Posterior vena cava (tissue), 2 donors: ENCODE measurements around the gene PRXL2A. TPM values are rescaled to one million over a fixed set of nuclear protein-coding genes. Genes with fewer than 3 reads are reported as not detected.
"Not testable (repeated sequence)": the region's sequence is repeated elsewhere in the genome, so short reads cannot be mapped to it uniquely, and the experiment has no call there.

ENCODE experiments used
- DNase-seq: peaks from one replicate; pipeline ENCODE4 v3.0.0-alpha.2; 2020; ENCODE audit warnings: low spot score
- intact Hi-C, 2 donors: fragments of 100-400 bp; cut with DNase I; formaldehyde crosslinking; loops; one replicate each; pipeline versions ENCODE4 v1.14.1 to v1.14.2; 2022 to 2023
- total RNA-seq, 2 donors: library from RNA; stranded (reverse); fragmentation: NEBNext Ultra II Directional; extraction: Animal tissue kit (Norgen Biotek cat#: 25700); gene quantifications; one replicate each; pipeline ENCODE4 v1.2.1, GENCODE V29; 2021
- donor health status: DM: yes; HTN: yes; CAD: no.
- donor health status: DM: yes; HTN: yes; CAD: no.

Gene PRXL2A
- total RNA-seq, 2 donors from 2014 or later = 22.1 to 23.2 TPM

DNA sequence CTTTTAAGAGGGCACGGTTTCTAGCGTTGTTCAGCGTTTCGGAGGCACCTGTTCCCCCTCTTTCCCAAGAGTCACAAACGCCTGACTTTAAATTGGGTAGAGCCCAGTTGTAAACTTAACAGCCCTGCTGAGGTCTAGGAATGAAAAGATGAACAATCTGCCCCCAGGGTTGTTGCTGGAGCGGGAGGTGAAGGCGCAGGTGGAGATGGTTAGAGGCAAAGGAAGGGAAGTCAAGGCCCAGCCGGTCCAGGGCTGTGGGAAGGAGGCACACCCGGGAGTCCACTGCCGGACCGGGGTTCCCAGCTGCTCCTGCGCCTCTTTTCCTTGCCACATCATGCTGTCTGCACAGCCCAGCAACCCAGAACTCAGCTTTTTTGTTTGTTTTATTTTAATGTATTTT lies 770 bp downstream of the PRXL2A start:
- intact Hi-C loops = no loop called here
- DNase-seq = no peak

DNA sequence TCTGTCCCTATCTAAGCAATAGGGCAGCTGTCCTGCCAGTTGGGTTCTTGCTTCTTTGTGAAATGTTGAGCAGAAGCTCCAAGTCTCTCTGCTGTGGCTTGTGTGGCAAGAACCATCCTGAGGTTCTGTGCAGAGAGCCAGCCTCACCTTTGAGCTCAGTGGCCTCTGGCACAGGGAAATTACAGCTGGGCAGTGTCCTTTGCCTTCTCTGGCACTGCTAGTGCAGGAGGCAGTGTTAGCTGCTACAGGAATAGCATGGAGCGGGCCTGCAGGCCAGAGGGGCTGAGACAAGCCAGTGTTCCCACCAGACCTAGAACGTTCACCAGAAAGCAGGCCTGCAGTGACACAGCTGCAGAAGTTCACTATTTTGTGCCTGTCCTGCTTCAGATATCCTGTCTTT lies 1.8 kb downstream of the PRXL2A start:
- no peak for DNase-seq
- intact Hi-C loops = no loop called here

DNA sequence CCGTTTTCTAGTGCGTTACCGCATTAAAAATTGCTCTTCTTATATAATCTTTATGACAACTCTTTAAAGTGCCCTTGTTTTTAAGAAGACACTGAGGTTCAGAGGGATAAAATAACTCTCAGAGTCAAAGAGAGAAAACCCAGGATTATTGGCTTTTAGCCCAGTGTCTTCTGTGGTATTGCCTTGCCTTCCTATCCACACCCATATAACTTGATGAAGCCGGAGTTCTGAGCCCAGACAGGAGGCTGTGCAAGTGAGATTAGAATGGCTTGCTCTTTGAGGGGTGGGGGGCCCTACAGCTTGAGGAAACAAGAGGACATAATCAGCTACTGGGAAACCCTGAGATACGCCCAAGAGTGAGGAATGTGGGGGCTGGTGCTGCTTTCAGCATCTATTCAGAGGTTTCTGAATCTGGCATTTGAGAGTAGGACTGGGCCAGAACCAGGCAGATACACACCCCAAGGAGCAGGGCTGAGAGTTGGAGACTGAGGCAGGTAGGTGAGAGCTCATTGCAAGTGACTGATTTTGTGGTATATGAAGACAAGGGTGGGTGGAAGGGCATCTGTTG lies 2.3 kb downstream of the PRXL2A start:
- intact Hi-C loops = no loop called here
- no peak for DNase-seq

DNA sequence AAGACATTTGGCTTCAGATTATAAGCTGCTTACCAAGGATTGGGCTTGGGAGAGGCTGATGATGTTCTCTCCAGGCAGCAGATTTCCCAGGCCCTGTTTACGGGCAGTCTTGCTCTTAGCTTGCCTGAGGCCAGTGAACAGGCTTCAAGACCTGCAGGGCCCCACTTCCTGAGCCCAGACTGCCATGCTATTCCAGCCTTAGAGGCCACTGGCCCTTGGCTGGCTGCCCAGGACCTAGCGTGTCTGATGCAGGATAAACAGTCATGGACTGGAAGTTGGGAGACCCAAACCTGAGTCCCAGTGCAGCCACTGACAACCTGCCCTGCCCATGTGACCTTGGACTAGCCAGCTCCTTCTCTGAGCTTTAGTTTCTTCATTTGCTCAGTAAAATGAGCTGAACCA lies 2.9 kb downstream of the PRXL2A start:
- no peak for DNase-seq
- intact Hi-C loops = no loop called here

GRCh38 chr10:80411681-80412220 lies 3.4 kb downstream of the PRXL2A start:
- DNase-seq = no peak
- intact Hi-C loops = no loop called here

- no peak for DNase-seq
- intact Hi-C loops = no loop called here
Observed at GRCh38 chr10:80412486-80412885, 4.1 kb downstream of the PRXL2A start.

DNA sequence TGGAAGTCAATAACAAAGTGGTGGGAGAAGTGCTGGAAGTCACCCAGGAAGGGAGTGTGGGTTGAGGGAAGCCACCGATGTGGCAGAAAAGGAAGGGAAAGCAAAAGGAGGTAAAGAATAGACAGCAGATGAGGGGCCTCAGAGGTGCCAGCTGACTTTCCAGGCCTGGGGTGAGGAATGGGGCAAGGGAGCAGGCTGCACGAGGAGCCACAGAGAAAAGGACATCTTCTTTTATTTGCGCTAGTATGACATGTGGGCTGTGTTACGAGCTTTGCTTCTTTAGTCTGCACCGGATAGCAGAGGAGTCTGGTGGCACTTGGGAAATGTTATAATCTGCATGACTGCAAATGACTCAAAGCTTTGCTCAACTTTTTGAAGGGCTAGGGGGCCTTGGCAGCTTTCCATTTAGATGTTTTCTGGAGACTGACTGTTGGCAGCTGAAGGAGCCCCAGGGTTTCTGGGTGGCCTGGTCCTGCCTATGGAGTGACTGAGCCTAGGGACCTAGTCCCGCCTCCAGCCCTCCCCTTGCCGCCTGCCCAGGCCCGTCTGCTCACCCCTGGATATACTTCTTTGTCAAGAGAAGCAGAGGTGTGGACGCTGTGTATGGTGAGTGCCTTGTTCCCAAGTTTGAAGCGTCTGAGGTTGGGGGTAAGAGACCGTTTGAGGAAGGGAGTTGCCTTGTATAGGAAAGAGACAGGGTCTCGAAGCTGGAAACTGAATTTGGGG lies 5.1 kb downstream of the PRXL2A start:
- intact Hi-C loops = no loop called here
- DNase-seq = no peak

DNA sequence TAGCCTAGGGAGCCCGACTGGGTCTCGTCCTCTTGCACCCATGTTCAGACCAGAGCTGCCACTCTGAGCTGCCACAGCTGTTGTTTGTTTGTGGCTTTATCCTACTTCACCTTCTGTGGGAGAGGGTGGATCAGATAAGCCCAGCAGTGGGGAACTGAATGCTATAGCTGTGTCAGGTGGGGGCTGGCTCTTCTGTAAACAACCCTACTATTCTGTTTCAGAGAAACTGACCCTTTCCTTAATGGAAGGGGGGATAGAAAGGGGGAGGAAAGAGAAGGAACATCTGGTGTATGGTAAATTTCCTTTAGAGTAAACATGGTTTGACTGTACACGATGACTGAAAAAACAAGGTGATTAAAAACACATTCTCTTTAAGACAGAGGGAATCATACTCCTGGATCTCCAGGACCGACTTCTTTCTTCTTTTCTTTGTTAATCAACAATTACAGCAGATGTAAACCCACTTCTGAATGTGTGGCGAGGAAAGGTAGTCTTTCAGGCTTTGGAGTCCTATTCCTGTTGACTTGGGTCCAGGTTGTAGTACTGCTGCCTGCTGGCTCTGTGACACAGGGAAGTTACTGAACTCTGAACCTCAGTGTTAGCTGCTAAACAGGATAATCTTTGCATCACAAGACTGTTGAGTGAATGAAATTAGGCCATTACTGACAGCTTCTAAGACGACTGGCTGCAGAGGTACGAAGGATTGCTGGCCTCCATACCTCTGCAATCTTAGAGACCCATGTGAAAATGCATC lies 6.0 kb downstream of the PRXL2A start:
- intact Hi-C loops = no loop called here
- no peak for DNase-seq

- DNase-seq = no peak
- intact Hi-C loops = no loop called here
Observed at GRCh38 chr10:80415734-80416478, 7.6 kb downstream of the PRXL2A start.

DNA sequence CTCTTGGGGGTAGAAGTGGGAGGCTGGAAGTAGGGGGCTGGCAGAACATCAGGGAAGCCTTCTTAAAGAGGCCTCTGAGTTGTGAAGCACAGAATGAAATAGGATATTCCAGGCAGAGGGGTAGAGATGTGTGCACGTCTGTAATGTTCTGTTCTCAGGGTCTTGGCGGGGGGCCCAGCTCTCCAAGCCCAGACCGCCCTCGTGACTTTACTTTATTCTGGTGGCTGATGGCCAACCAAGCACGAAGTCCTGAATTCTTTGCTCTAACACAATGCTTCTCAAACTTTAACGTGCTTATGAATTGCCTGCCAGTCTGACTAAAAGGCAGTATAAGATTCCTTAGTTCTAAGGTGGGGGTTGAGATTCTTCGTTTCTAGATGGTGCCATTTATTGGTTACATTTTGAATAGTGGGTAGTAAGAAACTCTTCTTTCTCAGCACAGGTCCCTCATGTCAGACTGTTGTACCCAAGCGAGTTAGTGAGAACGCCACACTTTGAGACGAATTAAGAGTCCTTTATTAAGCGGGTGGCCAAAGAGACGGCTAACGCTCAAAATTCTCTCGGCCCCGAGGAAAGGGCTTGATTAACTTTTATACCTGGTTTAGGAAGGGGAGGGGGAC lies 8.2 kb downstream of the PRXL2A start:
- DNase-seq = no peak
- intact Hi-C loops = no loop called here

GRCh38 chr10:80417256-80417655 lies 8.9 kb downstream of the PRXL2A start:
- DNase-seq, intact Hi-C loops: not testable (repeated sequence)

- DNase-seq = no peak
- intact Hi-C loops = loop anchor here in 1 of 2 donors (10.0 kb wide), 1 partner anchor 726 kb away; no protein-coding TSS in a partner anchor
Observed at GRCh38 chr10:80421050-80421706, 12.8 kb downstream of the PRXL2A start.

DNA sequence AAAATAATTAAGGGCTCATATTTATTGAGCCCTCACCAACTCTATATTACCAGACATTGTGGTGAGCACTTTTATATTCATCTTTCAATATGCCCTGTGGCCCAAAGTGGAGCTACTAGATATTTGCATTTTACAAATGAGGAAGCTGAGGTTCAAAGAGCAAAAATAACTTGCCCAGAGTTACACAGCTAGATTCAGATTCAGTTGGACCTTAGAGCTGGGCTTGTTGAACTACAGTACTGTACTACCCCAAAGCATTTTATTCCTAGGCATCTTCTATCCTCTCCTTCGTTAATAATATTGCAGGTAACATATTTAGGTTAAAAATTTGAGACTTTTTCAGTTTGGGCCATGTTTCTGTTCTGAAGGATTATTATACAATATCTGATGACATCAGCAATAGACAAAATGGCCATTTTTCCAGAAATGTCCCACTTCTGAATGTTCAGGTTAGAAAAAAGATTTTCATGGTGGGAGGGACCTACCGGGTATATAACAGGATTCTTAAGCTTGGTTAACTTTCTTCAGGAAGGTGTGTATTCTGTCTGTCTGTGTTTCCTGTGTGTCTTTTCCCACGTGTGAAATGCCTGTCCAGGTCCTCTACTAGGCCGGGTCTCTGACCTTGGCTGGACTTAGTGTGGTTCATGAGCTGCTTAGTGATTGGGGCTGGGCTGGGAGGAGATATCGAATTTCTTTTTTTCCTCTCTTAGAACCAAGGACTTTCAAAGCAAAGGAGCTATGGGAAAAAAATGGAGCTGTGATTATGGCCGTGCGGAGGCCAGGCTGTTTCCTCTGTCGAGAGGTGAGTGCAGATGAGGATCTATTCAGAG lies 13.6 kb downstream of the PRXL2A start:
- DNase-seq = no peak
- intact Hi-C loops = loop anchor here in 1 of 2 donors (10.0 kb wide), 1 partner anchor 727 kb away; no protein-coding TSS in a partner anchor

- intact Hi-C loops = loop anchor here in 1 of 2 donors (10.0 kb wide), 1 partner anchor 731 kb away; no protein-coding TSS in a partner anchor
- DNase-seq = no peak
Observed at GRCh38 chr10:80425901-80426300, 17.6 kb downstream of the PRXL2A start.

- DNase-seq = no peak
- intact Hi-C loops = loop anchor here in 1 of 2 donors (10.0 kb wide), 1 partner anchor 733 kb away; no protein-coding TSS in a partner anchor
Observed at GRCh38 chr10:80427541-80427940, 19.2 kb downstream of the PRXL2A start.

DNA sequence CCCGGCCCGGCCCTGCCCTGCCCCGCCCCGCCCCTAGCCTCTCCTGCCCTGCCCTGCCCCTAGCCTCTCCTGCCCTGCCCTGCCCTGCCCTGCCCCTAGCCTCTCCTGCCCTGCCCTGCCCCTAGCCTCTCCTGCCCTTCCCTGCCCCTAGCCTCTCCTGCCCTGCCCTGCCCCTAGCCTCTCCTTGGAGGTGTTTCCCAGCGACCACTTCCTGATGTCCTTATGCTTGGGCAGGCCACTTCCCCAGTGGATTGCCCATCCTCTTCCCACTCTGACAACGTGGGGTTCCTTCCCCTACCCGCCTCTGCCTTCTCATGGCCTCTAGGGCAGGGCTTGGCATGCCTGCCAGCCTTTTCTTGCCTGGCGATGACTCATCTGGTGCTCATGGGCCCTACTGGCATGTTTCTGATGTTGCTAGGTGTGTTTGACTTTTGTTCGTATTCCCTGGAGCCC lies 21.2 kb downstream of the PRXL2A start:
- no peak for DNase-seq
- intact Hi-C loops = loop anchor here in 1 of 2 donors (10.0 kb wide), 1 partner anchor 735 kb away; no protein-coding TSS in a partner anchor

DNA sequence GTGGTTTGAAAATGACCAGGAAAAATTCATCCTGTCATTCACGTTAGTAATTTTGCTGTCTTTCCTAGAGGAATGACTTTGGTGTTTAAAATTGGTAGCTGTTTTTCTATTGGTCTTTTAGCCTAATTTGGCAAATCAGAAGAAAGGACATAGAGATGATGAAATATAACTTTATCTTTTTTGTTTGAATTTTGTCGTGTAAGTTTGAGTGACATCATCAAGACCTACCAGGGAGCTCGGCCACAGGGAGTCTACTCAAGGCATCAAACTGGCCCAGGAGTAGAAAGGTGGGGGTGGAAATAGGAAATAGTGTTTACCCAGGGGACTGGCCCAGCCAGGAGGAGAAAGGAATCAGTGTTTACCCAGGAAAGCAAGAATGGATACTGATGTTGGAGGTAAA lies 24.8 kb downstream of the PRXL2A start:
- no peak for DNase-seq
- intact Hi-C loops = no loop called here
